WTC11 (cell line): ENCODE data around the gene TAF10. TPM values are rescaled to one million over a fixed set of nuclear protein-coding genes. Genes with fewer than 3 reads are reported as not detected.
A peak's percentile ranks its signal among the peaks of the same experiment; 100 is the strongest.

Experiments
- ATAC-seq: fragments of 200-7000 bp; cut with Tn5 transposase; 2 replicates; pipeline ENCODE4 v1.10.0; 2021; ENCODE audit warnings: mild to moderate bottlenecking, moderate library complexity
- CTCF ChIA-PET: fragments of 300-600 bp; sonication (Branson Sonifier 250); formaldehyde crosslinking; loops from one replicate; lab custom pipeline; 2021; ENCODE audit warnings: antibody characterized with exemption; lab: Charles Lee
- POLR2A ChIA-PET: fragments of 350-600 bp; sonication (Branson Sonifier 250); formaldehyde crosslinking; loops from one replicate; lab custom pipeline; 2021; ENCODE audit warnings: antibody characterized with exemption; lab: Charles Lee
- DNase-seq: peaks from one replicate; pipeline ENCODE4 v3.0.0; 2021; ENCODE audit warnings: low spot score
- H3K27ac Mint-ChIP-seq: 2 replicates; pipeline ENCODE4 v1.8.0; 2021; ENCODE audit warnings: mixed read lengths
- H3K27me3 Mint-ChIP-seq: 2 replicates; pipeline ENCODE4 v1.8.0; 2021; ENCODE audit warnings: low read depth, mild to moderate bottlenecking, moderate library complexity, mixed read lengths
- H3K36me3 Mint-ChIP-seq: 2 replicates; pipeline ENCODE4 v1.8.0; 2021; ENCODE audit warnings: mixed read lengths
- H3K4me1 Mint-ChIP-seq: 2 replicates; pipeline ENCODE4 v1.8.0; 2022; ENCODE audit warnings: mixed read lengths
- H3K4me3 Mint-ChIP-seq: 2 replicates; pipeline ENCODE4 v1.8.0; 2021; ENCODE audit warnings: mild to moderate bottlenecking, moderate library complexity, mixed read lengths
- H3K9me3 Mint-ChIP-seq: 2 replicates; pipeline ENCODE4 v1.8.0; 2021; ENCODE audit warnings: mixed read lengths
- EMX1 ChIP-seq: fragments of 250-450 bp; sonication (Bioruptor Pico); IDR thresholded peaks from 2 replicates; pipeline ENCODE4 v1.8.0; 2021; ENCODE audit warnings: mild to moderate bottlenecking
- GRHL2 ChIP-seq: fragments of 250-450 bp; sonication (Bioruptor Pico); IDR thresholded peaks from 2 replicates; pipeline ENCODE4 v1.8.0; 2022; ENCODE audit warnings: mild to moderate bottlenecking, moderate library complexity; ENCODE audit not compliant: insufficient replicate concordance, severe bottlenecking
- MYBL2 ChIP-seq: sonication (generic); formaldehyde crosslinking; IDR thresholded peaks from 2 replicates; pipeline ENCODE4 v1.8.1; 2023; ENCODE audit warnings: mild to moderate bottlenecking, moderate library complexity, missing genetic modification reagents
- NR1H2 ChIP-seq: sonication (generic); formaldehyde crosslinking; IDR thresholded peaks from 2 replicates; pipeline ENCODE4 v1.9.0; 2021; ENCODE audit warnings: mild to moderate bottlenecking, moderate library complexity, missing genetic modification reagents
- PRRX2 ChIP-seq: fragments of 250-450 bp; sonication (Bioruptor Pico); IDR thresholded peaks from 2 replicates; pipeline ENCODE4 v1.8.0; 2021; ENCODE audit warnings: mild to moderate bottlenecking
- RORB ChIP-seq: fragments of 250-450 bp; sonication (Bioruptor Pico); IDR thresholded peaks from 2 replicates; pipeline ENCODE4 v1.9.0; 2021; ENCODE audit warnings: mild to moderate bottlenecking
- TCF7 ChIP-seq: sonication (generic); formaldehyde crosslinking; IDR thresholded peaks from 2 replicates; pipeline ENCODE4 v1.8.0; 2022; ENCODE audit warnings: mild to moderate bottlenecking, low read depth, missing genetic modification reagents, moderate library complexity
- TEAD4 ChIP-seq: sonication (generic); formaldehyde crosslinking; IDR thresholded peaks from 2 replicates; pipeline ENCODE4 v1.8.0; 2022; ENCODE audit warnings: mild to moderate bottlenecking, missing genetic modification reagents
- ZNF396 ChIP-seq: fragments of 250-450 bp; sonication (Bioruptor Pico); IDR thresholded peaks from 2 replicates; pipeline ENCODE4 v1.8.0; 2021; ENCODE audit warnings: mild to moderate bottlenecking, moderate library complexity, borderline replicate concordance
- total RNA-seq: library from RNA; stranded (reverse); gene quantifications from 3 replicates; pipeline ENCODE4 v1.2.3, GENCODE V29; 2021
- TF ChIP-seq, protein P1 (sequence below): sonication (generic); formaldehyde crosslinking; IDR thresholded peaks from 2 replicates; pipeline ENCODE4 v1.8.1; 2022; ENCODE audit warnings: missing genetic modification reagents, borderline replicate concordance
- TF ChIP-seq, protein P2 (sequence below): sonication (generic); formaldehyde crosslinking; IDR thresholded peaks from 2 replicates; pipeline ENCODE4 v1.8.0; 2023; ENCODE audit warnings: missing genetic modification reagents
- TF ChIP-seq, protein P3 (sequence below): sonication (generic); formaldehyde crosslinking; IDR thresholded peaks from 2 replicates; pipeline ENCODE4 v1.8.0; 2022; ENCODE audit warnings: mild to moderate bottlenecking, missing genetic modification reagents
- TF ChIP-seq, protein P4 (sequence below): sonication (generic); formaldehyde crosslinking; IDR thresholded peaks from 2 replicates; pipeline ENCODE4 v1.8.1; 2022; ENCODE audit warnings: mild to moderate bottlenecking, missing genetic modification reagents, moderate library complexity, borderline replicate concordance
- TF ChIP-seq, protein P5 (sequence below): sonication (generic); formaldehyde crosslinking; conservative IDR thresholded peaks from 2 replicates; pipeline ENCODE4 v1.8.1; 2023; ENCODE audit warnings: mild to moderate bottlenecking, low read depth, missing genetic modification reagents, moderate library complexity
- TF ChIP-seq, protein P6 (sequence below): fragments of 250-450 bp; sonication (Bioruptor Pico); IDR thresholded peaks from 2 replicates; pipeline ENCODE4 v2.1.2; 2022; ENCODE audit warnings: mild to moderate bottlenecking, moderate library complexity
- TF ChIP-seq, protein P7 (sequence below): sonication (generic); formaldehyde crosslinking; IDR thresholded peaks from 2 replicates; pipeline ENCODE4 v1.8.1; 2023; ENCODE audit warnings: mild to moderate bottlenecking, moderate library complexity, missing genetic modification reagents

TAF10 gene
- total RNA-seq, 1 experiment from 2014 or later, result 165 TPM

DNA sequence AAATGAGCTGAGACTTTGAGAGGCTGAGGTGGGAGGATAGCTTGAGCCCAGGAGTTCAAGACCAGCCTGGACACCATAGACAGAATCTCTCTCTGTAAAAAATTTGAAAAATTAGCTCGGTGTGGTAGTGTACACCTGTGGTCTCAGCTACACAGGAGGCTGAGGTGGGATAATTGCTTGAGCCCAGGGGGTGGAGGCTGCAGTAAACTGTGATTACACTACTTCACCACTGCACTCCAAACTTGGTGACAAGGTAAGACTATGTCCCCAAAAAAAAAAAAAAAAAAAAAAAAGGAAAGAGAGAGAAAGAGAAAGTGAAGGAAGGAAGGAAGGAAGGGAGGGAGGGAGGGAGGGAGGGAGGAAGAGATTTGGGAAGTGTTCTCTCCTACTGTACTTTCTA is 33.9 kb downstream of the TAF10 start:
- H3K36me3 Mint-ChIP-seq, result no peaks in the 10 kb centered on the region; the same call in 1 of the 2 replicates
- ChIA-PET POLR2A (no interaction called here), CTCF (interaction anchor here (1.0 to 1.6 kb wide), 3 partner anchors 10 to 47 kb away, joined by 3 to 4 read pairs (median 4); partner anchors contain the start of gene TPP1)
- H3K9me3 Mint-ChIP-seq, result peaks cover 9% of the 10 kb centered on the region
- no peaks in the 10 kb centered on the region for H3K4me1 Mint-ChIP-seq
- H3K4me3 Mint-ChIP-seq, result no peak overlapping the region
- DNase-seq (no peak), ATAC-seq (peak; percentile 48)
- no peak overlapping the region for H3K27ac Mint-ChIP-seq
- TF ChIP-seq, protein P1, sequence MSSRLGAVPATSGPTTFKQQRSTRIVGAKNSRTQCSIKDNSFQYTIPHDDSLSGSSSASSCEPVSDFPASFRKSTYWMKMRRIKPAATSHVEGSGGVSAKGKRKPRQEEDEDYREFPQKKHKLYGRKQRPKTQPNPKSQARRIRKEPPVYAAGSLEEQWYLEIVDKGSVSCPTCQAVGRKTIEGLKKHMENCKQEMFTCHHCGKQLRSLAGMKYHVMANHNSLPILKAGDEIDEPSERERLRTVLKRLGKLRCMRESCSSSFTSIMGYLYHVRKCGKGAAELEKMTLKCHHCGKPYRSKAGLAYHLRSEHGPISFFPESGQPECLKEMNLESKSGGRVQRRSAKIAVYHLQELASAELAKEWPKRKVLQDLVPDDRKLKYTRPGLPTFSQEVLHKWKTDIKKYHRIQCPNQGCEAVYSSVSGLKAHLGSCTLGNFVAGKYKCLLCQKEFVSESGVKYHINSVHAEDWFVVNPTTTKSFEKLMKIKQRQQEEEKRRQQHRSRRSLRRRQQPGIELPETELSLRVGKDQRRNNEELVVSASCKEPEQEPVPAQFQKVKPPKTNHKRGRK, result no peak
- TF ChIP-seq TCF7 (CRISPR knock-in tag), result no peak
- TF ChIP-seq MYBL2 (CRISPR knock-in tag), result no peak
- TF ChIP-seq, protein P2, sequence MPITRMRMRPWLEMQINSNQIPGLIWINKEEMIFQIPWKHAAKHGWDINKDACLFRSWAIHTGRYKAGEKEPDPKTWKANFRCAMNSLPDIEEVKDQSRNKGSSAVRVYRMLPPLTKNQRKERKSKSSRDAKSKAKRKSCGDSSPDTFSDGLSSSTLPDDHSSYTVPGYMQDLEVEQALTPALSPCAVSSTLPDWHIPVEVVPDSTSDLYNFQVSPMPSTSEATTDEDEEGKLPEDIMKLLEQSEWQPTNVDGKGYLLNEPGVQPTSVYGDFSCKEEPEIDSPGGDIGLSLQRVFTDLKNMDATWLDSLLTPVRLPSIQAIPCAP (CRISPR knock-in tag), result no peak
- no peak for TF ChIP-seq ZNF396 (CRISPR knock-in tag)
- TF ChIP-seq, protein P3, sequence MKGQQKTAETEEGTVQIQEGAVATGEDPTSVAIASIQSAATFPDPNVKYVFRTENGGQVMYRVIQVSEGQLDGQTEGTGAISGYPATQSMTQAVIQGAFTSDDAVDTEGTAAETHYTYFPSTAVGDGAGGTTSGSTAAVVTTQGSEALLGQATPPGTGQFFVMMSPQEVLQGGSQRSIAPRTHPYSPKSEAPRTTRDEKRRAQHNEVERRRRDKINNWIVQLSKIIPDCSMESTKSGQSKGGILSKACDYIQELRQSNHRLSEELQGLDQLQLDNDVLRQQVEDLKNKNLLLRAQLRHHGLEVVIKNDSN (CRISPR knock-in tag), result no peak
- TF ChIP-seq, protein P4, sequence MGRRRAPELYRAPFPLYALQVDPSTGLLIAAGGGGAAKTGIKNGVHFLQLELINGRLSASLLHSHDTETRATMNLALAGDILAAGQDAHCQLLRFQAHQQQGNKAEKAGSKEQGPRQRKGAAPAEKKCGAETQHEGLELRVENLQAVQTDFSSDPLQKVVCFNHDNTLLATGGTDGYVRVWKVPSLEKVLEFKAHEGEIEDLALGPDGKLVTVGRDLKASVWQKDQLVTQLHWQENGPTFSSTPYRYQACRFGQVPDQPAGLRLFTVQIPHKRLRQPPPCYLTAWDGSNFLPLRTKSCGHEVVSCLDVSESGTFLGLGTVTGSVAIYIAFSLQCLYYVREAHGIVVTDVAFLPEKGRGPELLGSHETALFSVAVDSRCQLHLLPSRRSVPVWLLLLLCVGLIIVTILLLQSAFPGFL (CRISPR knock-in tag), result no peak
- TF ChIP-seq, protein P5, sequence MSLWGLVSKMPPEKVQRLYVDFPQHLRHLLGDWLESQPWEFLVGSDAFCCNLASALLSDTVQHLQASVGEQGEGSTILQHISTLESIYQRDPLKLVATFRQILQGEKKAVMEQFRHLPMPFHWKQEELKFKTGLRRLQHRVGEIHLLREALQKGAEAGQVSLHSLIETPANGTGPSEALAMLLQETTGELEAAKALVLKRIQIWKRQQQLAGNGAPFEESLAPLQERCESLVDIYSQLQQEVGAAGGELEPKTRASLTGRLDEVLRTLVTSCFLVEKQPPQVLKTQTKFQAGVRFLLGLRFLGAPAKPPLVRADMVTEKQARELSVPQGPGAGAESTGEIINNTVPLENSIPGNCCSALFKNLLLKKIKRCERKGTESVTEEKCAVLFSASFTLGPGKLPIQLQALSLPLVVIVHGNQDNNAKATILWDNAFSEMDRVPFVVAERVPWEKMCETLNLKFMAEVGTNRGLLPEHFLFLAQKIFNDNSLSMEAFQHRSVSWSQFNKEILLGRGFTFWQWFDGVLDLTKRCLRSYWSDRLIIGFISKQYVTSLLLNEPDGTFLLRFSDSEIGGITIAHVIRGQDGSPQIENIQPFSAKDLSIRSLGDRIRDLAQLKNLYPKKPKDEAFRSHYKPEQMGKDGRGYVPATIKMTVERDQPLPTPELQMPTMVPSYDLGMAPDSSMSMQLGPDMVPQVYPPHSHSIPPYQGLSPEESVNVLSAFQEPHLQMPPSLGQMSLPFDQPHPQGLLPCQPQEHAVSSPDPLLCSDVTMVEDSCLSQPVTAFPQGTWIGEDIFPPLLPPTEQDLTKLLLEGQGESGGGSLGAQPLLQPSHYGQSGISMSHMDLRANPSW, result no peak
- TF ChIP-seq, protein P6, sequence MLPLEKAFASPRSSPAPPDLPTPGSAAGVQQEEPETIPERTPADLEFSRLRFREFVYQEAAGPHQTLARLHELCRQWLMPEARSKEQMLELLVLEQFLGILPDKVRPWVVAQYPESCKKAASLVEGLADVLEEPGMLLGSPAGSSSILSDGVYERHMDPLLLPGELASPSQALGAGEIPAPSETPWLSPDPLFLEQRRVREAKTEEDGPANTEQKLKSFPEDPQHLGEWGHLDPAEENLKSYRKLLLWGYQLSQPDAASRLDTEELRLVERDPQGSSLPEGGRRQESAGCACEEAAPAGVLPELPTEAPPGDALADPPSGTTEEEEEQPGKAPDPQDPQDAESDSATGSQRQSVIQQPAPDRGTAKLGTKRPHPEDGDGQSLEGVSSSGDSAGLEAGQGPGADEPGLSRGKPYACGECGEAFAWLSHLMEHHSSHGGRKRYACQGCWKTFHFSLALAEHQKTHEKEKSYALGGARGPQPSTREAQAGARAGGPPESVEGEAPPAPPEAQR, result no peak
- no peaks in the 10 kb centered on the region for H3K27me3 Mint-ChIP-seq

DNA sequence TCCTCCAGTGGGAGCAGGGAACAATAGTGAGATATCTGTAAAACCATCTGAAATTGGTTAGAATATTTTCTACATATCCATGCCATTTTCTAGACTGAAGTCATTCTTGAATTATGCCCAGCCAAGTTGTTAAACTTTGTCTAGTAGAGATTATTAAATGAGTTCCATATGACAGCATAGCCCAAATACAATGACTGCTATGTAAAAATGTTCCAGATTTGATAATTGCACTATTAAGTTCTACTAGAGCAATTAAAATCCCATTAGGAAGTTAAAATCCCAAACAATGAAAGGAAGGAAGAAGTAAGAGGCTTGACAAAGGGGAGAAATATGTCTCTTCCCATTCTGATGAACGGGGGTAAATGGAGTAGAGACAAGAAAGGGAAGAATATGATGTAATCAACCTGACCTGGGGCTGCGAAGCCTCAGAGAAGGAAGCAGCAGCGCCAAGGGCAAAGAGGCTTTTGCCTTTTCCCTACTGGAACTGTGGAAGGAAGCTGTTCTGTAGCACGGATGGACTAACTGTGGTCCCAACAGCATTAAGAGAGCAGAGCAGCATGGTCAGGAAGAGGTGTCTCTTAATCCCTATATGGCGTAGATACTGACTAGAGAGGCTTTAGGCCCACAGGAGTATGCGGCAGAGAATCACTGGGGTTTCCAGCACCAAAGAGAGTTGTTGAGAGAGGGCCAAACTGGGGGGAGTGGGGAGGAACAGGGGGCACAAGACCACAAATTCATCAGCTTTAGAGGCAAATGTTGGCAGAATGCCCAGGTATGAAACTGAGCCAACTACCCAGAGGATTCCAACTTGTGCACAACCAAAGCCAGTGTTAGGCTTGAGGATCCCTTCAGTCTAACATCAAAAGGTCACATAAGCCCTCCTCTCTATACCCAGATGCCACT is 35.3 kb downstream of the TAF10 start:
- Mint-ChIP-seq H3K9me3 (no peaks in the 10 kb centered on the region), H3K4me3 (no peak overlapping the region), H3K36me3 (no peaks in the 10 kb centered on the region), H3K27me3 (no peaks in the 10 kb centered on the region; the same call in 1 of the 2 replicates), H3K4me1 (no peaks in the 10 kb centered on the region), H3K27ac (no peak overlapping the region)
- DNase-seq (no peak), ATAC-seq (no peak)
- TF ChIP-seq, protein P3 (CRISPR knock-in tag), result no peak
- no peak for TF ChIP-seq NR1H2
- TF ChIP-seq, protein P2 (CRISPR knock-in tag), result no peak
- TF ChIP-seq TEAD4, result no peak
- TF ChIP-seq RORB (CRISPR knock-in tag), result no peak
- TF ChIP-seq PRRX2 (CRISPR knock-in tag), result no peak
- TF ChIP-seq GRHL2, result no peak
- TF ChIP-seq, protein P7, sequence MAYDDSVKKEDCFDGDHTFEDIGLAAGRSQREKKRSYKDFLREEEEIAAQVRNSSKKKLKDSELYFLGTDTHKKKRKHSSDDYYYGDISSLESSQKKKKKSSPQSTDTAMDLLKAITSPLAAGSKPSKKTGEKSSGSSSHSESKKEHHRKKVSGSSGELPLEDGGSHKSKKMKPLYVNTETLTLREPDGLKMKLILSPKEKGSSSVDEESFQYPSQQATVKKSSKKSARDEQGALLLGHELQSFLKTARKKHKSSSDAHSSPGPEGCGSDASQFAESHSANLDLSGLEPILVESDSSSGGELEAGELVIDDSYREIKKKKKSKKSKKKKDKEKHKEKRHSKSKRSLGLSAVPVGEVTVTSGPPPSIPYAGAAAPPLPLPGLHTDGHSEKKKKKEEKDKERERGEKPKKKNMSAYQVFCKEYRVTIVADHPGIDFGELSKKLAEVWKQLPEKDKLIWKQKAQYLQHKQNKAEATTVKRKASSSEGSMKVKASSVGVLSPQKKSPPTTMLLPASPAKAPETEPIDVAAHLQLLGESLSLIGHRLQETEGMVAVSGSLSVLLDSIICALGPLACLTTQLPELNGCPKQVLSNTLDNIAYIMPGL (CRISPR knock-in tag), result no peak
- no peak for TF ChIP-seq EMX1 (CRISPR knock-in tag)
- ChIA-PET CTCF (interaction anchor here (0.6 kb wide), 1 partner anchor 91 kb away, joined by 3 read pairs; no protein-coding TSS in a partner anchor), POLR2A (no interaction called here)
